GM18873 (cell line): ENCODE data around the gene POLDIP3.
"Not testable (repeated sequence)": the region's sequence is repeated elsewhere in the genome, so short reads cannot be mapped to it uniquely, and the experiment has no call there.

Experiments used
- ATAC-seq: cut with Tn5 transposase; IDR thresholded peaks from one replicate; pipeline ENCODE4 v1.9.1; 2021; ENCODE audit warnings: mild to moderate bottlenecking, moderate library complexity, moderate number of reproducible peaks; ENCODE audit not compliant: unreplicated experiment, low FRiP score

The POLDIP3 gene

DNA sequence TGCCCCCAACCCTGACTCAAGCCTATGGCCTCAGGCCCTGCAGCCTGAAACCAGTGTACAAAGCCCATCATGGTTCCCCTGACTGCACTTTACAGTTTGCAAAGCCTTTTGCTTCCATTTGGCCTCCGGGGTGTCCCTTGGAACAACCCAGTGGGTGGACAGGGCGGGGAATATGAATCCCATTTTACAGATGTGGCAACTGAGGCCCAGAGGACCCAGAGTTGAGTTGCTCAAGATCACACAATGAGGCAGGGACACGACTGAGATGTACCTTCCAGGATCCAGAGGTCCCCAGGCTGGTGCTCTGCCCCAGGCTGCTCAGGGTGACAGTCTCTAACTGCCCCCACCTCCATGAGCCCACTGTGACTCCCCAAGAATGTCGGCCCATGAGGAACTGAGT is 5.4 kb upstream of the POLDIP3 start:
- ATAC-seq, result no peak

GRCh38 chr22:42619261-42620063 is 4.8 kb upstream of the POLDIP3 start:
- no peak for ATAC-seq

GRCh38 chr22:42617155-42617983 is 2.7 kb upstream of the POLDIP3 start:
- no peak for ATAC-seq

GRCh38 chr22:42615860-42616175 is 1.1 kb upstream of the POLDIP3 start:
- not testable (repeated sequence) for ATAC-seq

DNA sequence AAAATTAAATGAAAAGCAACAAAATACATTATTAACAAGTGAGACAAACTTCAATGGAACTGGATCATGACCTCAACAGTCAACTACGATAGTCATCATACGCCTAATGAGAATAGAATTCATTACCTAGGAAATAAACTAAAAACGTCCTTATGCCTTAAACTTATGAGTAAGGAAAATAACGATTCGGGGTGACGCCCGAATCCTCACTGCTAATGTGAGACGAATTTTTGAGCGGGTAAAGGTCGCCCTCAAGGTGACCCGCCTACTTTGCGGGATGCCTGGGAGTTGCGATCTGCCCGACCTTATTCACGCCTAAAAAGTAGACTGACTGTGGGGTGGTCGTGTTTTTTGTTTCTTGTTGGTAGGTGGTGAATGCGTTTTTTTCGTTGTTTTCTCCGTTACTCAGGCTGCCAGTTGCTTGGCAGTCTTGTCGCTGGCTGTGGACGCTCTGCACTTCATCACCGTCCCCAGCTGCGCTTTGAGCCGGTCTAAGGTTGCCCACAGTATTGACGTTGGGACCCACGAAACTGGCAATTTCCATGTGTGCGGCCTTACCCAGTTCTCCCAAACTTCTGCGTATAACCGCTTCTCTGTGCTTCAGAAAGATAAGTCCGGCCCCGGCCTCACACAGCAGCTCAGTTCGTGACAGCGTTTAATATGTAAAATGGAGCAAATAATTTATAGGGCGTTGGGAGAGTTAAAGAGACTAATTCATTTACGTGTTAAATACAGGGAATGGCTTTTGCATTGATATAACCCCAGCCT is 593 bp upstream of the POLDIP3 start:
- peak; percentile 55 for ATAC-seq

- no peak for ATAC-seq
Observed at GRCh38 chr22:42613872-42614301, 796 bp downstream of the POLDIP3 start.

DNA sequence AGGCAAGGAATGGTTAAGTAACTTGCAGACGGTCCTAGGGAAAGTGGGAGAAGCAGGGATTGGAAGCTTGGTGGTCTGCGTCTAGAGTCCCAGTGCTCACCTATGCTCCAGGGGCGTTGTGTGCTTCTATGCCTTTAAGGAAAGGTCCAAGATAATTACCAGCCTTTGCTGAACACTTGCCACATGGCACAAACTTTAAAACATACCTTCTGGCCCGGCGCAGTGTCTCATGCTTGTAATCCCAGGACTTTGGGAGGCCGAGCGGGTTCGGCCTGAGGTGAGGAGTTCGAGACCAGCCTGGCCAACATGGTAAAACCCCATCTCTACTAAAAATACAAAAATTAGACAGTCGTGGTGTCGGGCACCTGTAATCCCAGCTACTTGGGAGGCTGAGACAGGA is 2.3 kb downstream of the POLDIP3 start:
- ATAC-seq, result no peak

GRCh38 chr22:42611051-42611450 is 3.6 kb downstream of the POLDIP3 start:
- no peak for ATAC-seq

DNA sequence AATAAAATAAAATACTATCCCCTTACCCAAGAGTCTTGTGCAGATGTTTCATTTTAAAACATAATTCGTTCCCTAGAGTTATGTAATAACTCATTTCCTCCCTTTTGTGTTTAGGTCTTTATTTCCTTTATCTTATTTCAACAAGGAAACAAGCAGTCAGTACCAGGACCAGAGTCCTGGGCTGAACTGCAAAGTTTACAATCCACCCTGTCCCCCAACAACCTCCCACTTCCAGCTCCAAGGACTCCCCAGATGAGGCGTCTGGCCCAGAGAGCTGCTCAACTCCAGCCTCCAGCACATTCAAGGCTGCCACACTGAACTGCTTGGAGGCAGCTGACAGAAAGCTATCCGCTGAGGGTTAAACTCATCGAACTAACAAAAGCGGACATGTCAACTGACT is 4.5 kb downstream of the POLDIP3 start:
- ATAC-seq, result no peak

DNA sequence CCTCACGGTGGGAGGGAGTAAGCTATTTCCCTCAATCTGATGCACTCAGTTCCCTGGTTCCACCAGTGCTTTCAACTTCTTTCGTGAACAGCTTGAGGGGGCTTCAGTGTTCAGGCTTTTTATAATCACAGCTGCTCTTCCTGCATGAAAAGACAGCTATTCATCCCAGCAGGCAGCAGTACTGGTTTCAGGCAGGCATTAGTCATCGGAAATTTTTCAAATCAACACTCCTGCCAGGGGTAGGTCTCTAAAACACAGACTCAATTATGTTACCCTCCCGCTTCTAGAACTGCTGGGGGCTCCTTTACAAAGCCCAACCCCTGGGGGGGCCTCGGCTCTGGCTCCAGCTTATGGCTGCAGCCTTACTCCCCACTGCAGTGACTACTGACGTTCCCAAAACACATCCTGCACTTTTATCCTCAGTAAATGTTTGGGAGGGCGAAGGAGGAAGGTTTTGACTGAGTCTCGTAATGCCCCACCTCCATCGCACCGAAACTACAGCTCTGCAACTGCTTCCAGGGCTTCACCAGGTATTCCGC is 5.8 kb downstream of the POLDIP3 start:
- ATAC-seq, result no peak

DNA sequence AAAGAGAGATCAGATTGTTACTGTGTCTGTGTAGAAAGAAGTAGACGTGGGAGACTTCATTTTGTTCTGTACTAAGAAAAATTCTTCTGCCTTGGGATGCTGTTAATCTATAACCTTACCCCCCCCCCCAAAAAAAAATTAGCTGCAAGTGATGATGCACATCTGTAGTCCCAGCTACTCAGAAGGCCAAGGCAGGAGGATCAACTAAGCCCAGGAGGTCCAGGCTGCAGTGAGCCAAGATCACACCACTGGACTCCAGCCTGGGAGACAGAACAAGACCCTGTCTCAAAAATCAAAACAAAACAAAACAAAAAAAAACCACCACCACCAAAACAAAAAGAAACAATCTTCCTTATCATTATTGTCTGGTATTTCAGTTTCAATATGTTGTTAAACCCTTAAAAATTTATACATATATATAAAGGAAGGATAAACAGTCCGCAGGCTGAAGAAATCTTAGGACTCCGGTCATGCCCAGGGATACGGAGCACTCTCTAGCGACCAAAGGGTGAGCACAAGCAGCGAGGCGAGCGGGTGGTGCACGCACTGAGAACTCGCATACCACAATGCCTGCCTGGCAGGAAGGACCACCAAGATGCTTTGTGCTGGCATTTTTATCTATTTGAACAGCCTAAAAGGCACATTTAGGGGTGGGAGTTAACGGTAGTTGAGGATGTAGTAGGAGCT is 6.4 kb downstream of the POLDIP3 start:
- no peak for ATAC-seq

DNA sequence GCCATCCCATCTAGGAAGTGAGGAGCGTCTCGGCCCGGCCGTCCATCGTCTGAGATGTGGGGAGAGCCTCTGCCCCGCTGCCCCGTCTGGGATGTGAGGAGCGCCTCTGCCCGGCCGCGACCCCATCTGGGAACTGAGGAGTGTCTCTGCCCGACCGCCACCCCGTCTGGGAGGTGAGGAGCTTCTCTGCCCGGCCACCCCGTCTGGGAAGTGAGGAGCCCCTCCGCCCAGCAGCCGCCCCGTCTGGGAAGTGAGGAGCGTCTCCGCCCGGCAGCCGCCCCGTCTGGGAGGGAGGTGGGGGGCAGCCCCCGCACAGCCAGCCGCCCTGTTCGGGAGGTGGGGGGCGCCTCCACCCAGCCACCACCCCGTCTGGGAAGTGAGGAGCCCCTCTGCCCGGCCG is 7.0 kb downstream of the POLDIP3 start:
- not testable (repeated sequence) for ATAC-seq

- no peak for ATAC-seq
Observed at GRCh38 chr22:42604403-42604802, 10.3 kb downstream of the POLDIP3 start.

DNA sequence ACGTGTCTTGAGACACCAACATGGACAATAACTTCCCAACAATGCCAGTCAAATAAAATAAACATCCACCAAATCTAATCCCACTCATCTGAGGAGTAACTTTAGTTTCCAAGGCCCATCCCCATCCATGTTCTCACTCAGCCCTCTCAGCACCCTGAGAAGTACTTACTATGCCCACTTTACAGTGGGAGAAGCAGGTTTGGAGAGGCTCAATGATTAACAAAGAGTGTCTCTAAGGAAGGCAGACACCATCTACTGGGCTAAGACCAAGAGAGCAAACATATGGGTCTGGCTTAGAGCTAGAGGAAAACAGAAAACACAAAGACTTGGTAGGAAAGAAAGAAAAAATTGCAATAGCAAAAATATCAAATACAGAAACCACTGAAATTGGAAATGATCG is 11.3 kb downstream of the POLDIP3 start:
- ATAC-seq, result no peak

DNA sequence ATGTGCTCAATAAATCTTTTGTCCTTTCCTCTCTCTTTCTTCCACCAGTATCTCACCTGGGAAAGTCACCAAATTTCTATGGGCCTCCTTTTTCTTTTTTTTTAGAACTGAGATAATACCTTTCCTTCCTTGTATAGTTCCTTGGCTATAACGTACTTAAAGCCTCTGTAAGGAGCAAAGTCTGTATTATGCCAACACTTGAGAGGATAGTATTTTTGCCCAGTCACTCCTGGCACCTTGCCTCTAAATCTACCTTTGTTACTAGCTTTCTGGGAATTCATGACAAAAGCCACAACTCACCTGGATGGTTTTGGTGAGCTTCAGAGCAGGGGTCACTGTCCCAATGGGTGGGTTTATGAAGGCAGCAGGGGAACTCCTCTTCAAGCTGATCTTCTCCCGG is 12.2 kb downstream of the POLDIP3 start:
- ATAC-seq, result no peak

GRCh38 chr22:42601879-42602465 is 12.7 kb downstream of the POLDIP3 start:
- ATAC-seq, result no peak

DNA sequence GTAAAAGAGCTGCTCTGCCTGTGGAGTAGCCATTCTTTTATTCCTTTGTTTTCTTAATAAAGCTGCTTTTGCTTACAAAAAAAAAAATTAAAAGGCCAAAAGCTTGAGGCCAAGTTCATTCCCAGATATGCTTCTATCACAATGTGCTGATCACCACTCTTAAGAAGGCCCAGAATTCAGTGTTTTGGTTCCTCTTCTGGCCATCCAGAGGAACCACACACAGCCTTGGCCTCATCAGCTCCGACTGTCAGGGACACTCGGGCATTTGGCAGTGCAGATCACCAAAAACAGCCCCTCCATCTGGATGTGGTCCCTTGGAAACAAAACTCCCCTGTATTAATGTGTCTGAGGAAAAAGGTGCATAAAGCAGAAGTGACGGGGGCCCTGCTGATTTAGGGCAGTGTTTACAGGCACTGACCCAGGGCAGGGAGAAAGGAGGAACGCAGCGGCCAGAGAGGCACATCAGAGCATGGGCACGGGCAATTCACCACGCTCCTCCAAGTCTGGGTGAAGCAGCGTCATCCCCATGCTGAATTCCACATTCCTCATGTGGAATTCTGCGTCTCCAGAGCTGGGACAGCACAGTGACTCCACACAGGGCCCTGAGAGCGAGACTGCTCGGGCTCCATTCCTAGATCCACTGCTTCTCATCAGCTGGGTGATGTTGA is 17.7 kb downstream of the POLDIP3 start:
- ATAC-seq, result no peak

DNA sequence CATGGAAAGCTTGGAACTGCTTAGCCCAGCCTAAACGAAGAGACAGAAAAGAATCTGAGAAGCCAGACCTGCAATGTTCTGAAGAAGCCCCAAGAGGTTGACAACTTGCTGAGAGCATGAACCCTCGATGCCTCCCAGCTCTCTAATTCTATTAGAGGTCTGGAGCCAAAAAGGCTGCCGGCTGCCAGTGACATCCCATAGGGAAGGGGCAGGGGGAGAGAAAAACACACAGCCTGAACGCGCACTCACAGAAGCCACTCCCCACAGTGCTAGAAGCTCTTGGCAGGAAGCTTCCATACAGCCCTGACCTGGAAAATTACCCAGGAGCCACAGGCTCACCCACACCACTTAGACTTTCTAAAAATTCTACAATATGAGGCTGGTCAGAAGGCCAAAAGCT is 18.3 kb downstream of the POLDIP3 start:
- ATAC-seq, result no peak

DNA sequence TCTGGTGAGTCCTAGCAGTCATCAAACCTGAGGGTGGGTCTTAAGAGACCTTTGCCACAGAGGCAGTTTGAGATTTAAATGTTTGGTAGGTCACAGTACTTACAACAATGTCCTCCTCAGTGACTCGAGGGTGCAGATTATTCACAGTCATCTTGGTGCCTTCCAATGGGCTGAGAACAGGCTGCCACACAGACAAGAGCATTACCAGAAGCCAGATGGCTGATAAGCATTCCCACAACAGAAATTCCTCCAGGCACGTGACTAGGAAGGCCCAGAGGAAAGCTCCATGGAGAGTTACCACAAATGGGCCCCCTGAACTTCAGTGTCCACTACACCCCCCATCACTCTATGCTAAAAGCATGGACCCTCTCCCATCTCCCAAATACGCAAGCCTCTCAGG is 19.2 kb downstream of the POLDIP3 start:
- ATAC-seq, result no peak
